NCI-H146 treated with DMSO at 0.1 percent for 48 hours (cell line): ENCODE results near the gene HAAO.
"Not testable (repeated sequence)": the region's sequence is repeated elsewhere in the genome, so short reads cannot be mapped to it uniquely, and the experiment has no call there.

Experiments used
- DNase-seq: peaks from one replicate; lab custom pipeline; 2025; ENCODE audit not compliant: unreplicated experiment; lab: John Stamatoyannopoulos, UW

Gene HAAO

GRCh38 chr2:42752816-42753813, 39.3 kb downstream of the HAAO start:
- no peak for DNase-seq

GRCh38 chr2:42752314-42752713, 40.1 kb downstream of the HAAO start:
- no peak for DNase-seq

GRCh38 chr2:42748840-42749239, 43.5 kb downstream of the HAAO start:
- no peak for DNase-seq

- DNase-seq = no peak
Observed at GRCh38 chr2:42747422-42747821, 45.0 kb downstream of the HAAO start.

GRCh38 chr2:42744545-42745082, 47.8 kb downstream of the HAAO start:
- no peak for DNase-seq

GRCh38 chr2:42743659-42743990, 48.8 kb downstream of the HAAO start:
- no peak for DNase-seq

GRCh38 chr2:42742740-42743658, 49.4 kb downstream of the HAAO start:
- no peak for DNase-seq

GRCh38 chr2:42741140-42741539, 51.2 kb downstream of the HAAO start:
- DNase-seq = no peak

GRCh38 chr2:42736598-42737322, 55.6 kb downstream of the HAAO start:
- no peak for DNase-seq

GRCh38 chr2:42733852-42734251, 58.5 kb downstream of the HAAO start:
- no peak for DNase-seq

- DNase-seq = not testable (repeated sequence)
Observed at GRCh38 chr2:42731316-42731715, 61.1 kb downstream of the HAAO start.

- DNase-seq = no peak
Observed at GRCh38 chr2:42726680-42727079, 65.7 kb downstream of the HAAO start.

- DNase-seq = no peak
Observed at GRCh38 chr2:42725657-42726056, 66.7 kb downstream of the HAAO start.

- no peak for DNase-seq
Observed at GRCh38 chr2:42724886-42725285, 67.5 kb downstream of the HAAO start.

- DNase-seq = no peak
Observed at GRCh38 chr2:42723465-42723864, 68.9 kb downstream of the HAAO start.

GRCh38 chr2:42722320-42723190, 69.8 kb downstream of the HAAO start:
- DNase-seq = no peak

- no peak for DNase-seq
Observed at GRCh38 chr2:42721898-42722297, 70.5 kb downstream of the HAAO start.
